Fibroblast of mammary gland (primary cell): ENCODE data around the gene GSN.

Experiments used
- DNase-seq: peaks from one replicate; pipeline ENCODE4 v3.0.0-alpha.2; 2010; ENCODE audit warnings: low read depth
- H3K4me3 ChIP-seq: 2 replicates; pipeline ENCODE4 v1.5.1; 2011; ENCODE audit warnings: low read depth, mild to moderate bottlenecking, low read length, moderate library complexity; ENCODE audit not compliant: control insufficient read depth
- TF ChIP-seq, protein P1 (sequence below): conservative IDR thresholded peaks from 2 replicates; pipeline ENCODE4 v1.5.1; 2011; ENCODE audit warnings: low read depth, low read length, inconsistent platforms; ENCODE audit not compliant: control insufficient read depth, insufficient read depth

GSN gene

GRCh38 chr9:121267689-121268597 lies at the start of gene GSN:
GSN (plus strand) TSS chr9:121268162; CDS start chr9:121301972, 33,810 bp downstream.
- H3K4me3 ChIP-seq, result peak within 1 kb of the TSS; percentile 89
- TF ChIP-seq, protein P1, sequence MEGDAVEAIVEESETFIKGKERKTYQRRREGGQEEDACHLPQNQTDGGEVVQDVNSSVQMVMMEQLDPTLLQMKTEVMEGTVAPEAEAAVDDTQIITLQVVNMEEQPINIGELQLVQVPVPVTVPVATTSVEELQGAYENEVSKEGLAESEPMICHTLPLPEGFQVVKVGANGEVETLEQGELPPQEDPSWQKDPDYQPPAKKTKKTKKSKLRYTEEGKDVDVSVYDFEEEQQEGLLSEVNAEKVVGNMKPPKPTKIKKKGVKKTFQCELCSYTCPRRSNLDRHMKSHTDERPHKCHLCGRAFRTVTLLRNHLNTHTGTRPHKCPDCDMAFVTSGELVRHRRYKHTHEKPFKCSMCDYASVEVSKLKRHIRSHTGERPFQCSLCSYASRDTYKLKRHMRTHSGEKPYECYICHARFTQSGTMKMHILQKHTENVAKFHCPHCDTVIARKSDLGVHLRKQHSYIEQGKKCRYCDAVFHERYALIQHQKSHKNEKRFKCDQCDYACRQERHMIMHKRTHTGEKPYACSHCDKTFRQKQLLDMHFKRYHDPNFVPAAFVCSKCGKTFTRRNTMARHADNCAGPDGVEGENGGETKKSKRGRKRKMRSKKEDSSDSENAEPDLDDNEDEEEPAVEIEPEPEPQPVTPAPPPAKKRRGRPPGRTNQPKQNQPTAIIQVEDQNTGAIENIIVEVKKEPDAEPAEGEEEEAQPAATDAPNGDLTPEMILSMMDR, result peak; percentile 0
- peak; percentile 63 for DNase-seq

GRCh38 chr9:121218357-121219027 lies 49.5 kb upstream of the GSN start:
- DNase-seq, result no peak
- TF ChIP-seq, protein P1, result no peak
- H3K4me3 ChIP-seq, result no peak overlapping the region

GRCh38 chr9:121219530-121219929 lies 48.4 kb upstream of the GSN start:
- H3K4me3 ChIP-seq, result no peak overlapping the region
- no peak for DNase-seq
- TF ChIP-seq, protein P1, result no peak

DNA sequence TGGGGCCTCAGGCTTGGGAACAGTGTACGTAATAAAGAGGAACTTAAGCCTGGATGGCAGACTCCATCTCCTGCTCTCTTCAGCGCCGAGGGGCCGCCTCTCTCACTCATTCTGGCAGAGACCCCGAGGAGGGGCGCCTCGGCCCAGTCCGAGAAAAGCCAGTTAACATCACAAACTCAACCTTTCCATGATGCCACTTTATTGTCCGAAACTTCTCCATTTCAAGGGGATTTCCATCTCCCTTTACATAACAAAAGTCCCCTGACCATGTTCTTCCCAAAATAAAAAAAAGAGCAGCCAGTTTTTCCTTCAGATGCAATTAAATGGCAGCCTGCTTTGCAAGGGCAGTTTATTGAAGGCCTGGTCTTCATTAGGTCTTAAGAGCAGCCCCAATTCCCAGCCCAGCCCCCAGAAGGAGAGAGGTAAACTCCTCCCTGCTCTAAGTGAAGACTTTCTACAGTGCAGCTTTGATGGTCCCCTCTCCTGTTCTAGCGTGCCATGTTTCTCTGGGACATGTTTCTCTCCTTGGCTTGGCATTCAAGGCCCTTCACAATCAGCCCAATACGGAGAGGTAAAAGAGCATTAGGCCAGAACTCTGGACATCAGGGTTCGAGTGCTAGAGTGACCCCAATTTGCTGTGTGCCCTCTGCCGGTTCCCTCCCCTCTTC lies 46.8 kb upstream of the GSN start:
- DNase-seq, result no peak
- TF ChIP-seq, protein P1, result no peak
- no peak overlapping the region for H3K4me3 ChIP-seq

DNA sequence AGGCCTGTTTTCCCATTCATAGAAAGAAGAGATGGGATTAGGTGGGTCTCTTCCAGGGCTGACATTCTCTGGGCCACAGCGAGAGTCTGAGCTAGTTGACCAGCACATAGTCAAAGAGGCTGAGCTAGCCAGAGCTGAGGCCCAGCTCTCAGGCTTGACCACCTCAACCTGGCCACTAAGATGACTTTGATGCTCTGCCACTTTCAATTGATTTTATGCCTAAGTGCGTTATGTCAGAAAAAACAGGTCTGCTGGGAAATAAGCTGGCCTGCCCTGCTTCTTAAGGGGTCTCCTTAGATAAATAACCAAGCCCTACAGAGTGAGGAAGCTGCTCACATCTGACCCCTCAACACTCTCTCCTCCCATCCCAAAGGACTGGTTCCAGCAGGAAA lies 46.3 kb upstream of the GSN start:
- TF ChIP-seq, protein P1, result no peak
- DNase-seq, result no peak
- no peak overlapping the region for H3K4me3 ChIP-seq

- peak; percentile 76 for DNase-seq
- TF ChIP-seq, protein P1, result peak; percentile 91
- H3K4me3 ChIP-seq, result no peak overlapping the region
Measured at GRCh38 chr9:121222524-121223171, 45.3 kb upstream of the GSN start.
